Chondrocyte (in vitro differentiated cells): ENCODE results near the gene CCDC69. TPM values are rescaled to one million over a fixed set of nuclear protein-coding genes. Genes with fewer than 3 reads are reported as not detected.

ENCODE experiments used
- DNase-seq: peaks from one replicate; pipeline ENCODE4 v3.0.0; 2021; ENCODE audit warnings: mixed read lengths, low spot score
- H3K27ac Mint-ChIP-seq: one replicate; pipeline ENCODE4 v1.8.0; 2021; ENCODE audit warnings: mild to moderate bottlenecking, moderate library complexity, mixed read lengths; ENCODE audit not compliant: unreplicated experiment
- H3K27me3 Mint-ChIP-seq: 2 replicates; pipeline ENCODE4 v1.8.0; 2021; ENCODE audit warnings: low read depth, mixed read lengths
- H3K36me3 Mint-ChIP-seq: 2 replicates; pipeline ENCODE4 v1.8.0; 2021; ENCODE audit warnings: low read depth, mixed read lengths
- H3K4me1 Mint-ChIP-seq: 2 replicates; pipeline ENCODE4 v1.8.0; 2021; ENCODE audit warnings: low read depth, mild to moderate bottlenecking, mixed read lengths
- H3K4me3 Mint-ChIP-seq: one replicate; pipeline ENCODE4 v1.8.0; 2021; ENCODE audit warnings: mild to moderate bottlenecking, moderate library complexity, mixed read lengths; ENCODE audit not compliant: unreplicated experiment
- H3K9me3 Mint-ChIP-seq: 2 replicates; pipeline ENCODE4 v1.8.0; 2021; ENCODE audit warnings: low read depth, mixed read lengths
- total RNA-seq: library from RNA; stranded (reverse); gene quantifications from 3 replicates; pipeline ENCODE4 v1.2.1, GENCODE V29; 2021
- TF ChIP-seq, protein P1 (sequence below): fragments of 200-600 bp; sonication (generic); IDR thresholded peaks from 2 replicates; pipeline ENCODE4 v1.5.0; 2021; ENCODE audit warnings: antibody characterized with exemption, mild to moderate bottlenecking, moderate library complexity

The CCDC69 gene
- total RNA-seq, 1 donor from 2014 or later, result 1.3 TPM

DNA sequence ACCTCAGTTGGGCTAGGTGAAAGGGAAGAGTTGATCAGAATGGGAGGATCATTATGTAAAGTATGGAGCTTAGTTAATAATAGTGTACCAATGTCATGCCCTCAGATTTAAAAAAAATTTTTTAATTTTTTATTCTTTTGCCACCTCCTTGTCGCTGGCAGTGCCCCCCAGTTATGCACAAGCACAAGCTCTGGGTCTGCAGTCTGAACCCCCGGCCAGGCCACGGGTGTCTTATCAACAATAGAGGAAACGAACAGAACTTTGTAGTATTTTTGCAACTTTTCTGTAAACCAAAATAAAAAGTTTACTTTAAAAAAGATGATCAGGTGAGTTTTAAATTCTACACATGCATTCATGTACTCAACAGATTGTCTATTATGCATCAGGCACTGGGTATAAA, 27.7 kb upstream of the CCDC69 start:
- H3K36me3 Mint-ChIP-seq, result no peaks in the 10 kb centered on the region
- H3K9me3 Mint-ChIP-seq, result no peaks in the 10 kb centered on the region
- TF ChIP-seq, protein P1, sequence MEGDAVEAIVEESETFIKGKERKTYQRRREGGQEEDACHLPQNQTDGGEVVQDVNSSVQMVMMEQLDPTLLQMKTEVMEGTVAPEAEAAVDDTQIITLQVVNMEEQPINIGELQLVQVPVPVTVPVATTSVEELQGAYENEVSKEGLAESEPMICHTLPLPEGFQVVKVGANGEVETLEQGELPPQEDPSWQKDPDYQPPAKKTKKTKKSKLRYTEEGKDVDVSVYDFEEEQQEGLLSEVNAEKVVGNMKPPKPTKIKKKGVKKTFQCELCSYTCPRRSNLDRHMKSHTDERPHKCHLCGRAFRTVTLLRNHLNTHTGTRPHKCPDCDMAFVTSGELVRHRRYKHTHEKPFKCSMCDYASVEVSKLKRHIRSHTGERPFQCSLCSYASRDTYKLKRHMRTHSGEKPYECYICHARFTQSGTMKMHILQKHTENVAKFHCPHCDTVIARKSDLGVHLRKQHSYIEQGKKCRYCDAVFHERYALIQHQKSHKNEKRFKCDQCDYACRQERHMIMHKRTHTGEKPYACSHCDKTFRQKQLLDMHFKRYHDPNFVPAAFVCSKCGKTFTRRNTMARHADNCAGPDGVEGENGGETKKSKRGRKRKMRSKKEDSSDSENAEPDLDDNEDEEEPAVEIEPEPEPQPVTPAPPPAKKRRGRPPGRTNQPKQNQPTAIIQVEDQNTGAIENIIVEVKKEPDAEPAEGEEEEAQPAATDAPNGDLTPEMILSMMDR, result no peak
- DNase-seq, result no peak
- peaks cover 8% of the 10 kb centered on the region for H3K27me3 Mint-ChIP-seq
- no peak overlapping the region for H3K27ac Mint-ChIP-seq
- peaks cover 15% of the 10 kb centered on the region for H3K4me1 Mint-ChIP-seq
- no peak overlapping the region for H3K4me3 Mint-ChIP-seq

DNA sequence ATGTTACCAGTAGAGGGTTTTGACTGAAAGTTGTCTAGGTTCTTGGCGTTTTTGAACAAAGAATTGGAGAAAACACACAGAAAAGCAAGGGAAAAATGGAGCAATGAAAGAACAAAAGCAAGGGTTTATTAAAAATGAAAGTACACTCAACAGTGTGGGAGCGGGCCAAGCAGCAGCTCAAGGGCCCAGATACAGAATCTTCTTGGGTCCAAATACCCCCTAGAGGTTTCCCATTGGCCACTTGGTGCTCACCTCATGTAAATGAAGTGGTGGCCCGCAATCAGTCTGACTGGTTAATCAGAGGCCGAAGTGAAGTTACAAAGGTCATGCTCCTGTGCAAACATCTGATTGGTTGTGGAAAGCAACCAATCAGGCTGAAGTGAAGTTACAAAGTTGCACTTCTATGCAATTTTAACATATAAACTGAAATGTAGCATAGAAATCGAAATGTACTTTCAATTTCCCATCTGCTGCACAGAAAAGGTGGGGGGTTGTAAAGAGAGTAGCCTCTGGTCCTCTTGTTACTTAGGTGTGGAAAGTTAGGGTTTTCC, 27.2 kb upstream of the CCDC69 start:
- no peak overlapping the region for H3K27ac Mint-ChIP-seq
- no peak for DNase-seq
- no peaks in the 10 kb centered on the region for H3K9me3 Mint-ChIP-seq
- H3K4me1 Mint-ChIP-seq, result peaks cover 15% of the 10 kb centered on the region
- no peak overlapping the region for H3K4me3 Mint-ChIP-seq
- no peaks in the 10 kb centered on the region for H3K36me3 Mint-ChIP-seq
- TF ChIP-seq, protein P1, result no peak
- peaks cover 8% of the 10 kb centered on the region for H3K27me3 Mint-ChIP-seq

DNA sequence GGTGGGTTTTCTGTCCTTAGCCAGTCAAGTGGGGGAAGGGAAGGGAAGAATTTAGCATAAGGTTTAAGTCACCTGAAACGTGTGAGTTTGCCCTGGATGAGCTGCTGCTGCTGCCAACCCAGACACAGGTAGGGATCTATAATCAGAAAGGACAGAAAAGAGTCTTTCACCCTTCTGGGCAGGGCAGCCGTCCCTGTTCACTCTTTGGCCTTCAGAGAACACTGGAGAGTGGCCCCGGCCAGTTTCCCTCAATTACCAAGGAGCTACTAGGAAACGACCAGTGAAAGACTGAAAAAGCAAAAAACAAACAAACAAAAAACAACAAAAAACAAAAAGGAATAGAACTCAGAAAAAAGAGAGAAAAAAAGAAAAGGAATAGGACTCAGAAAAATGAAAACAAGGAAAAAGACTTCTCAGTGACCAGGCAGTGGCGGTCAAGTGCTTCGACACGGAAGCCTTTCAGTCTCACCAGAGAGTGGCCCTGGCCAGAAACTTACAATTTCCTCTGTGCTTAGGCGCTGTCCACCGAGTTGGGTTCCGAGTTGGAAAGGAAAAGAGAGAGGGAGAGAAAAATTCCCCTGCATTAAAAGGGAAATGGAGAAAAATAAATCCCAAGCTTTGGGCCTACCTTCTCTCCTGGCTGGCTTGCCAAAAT, 26.6 kb upstream of the CCDC69 start:
- Mint-ChIP-seq H3K4me3 (no peak overlapping the region), H3K4me1 (peaks cover 15% of the 10 kb centered on the region), H3K27me3 (peaks cover 8% of the 10 kb centered on the region), H3K36me3 (no peaks in the 10 kb centered on the region), H3K9me3 (no peaks in the 10 kb centered on the region), H3K27ac (no peak overlapping the region)
- no peak for DNase-seq
- TF ChIP-seq, protein P1, result no peak

DNA sequence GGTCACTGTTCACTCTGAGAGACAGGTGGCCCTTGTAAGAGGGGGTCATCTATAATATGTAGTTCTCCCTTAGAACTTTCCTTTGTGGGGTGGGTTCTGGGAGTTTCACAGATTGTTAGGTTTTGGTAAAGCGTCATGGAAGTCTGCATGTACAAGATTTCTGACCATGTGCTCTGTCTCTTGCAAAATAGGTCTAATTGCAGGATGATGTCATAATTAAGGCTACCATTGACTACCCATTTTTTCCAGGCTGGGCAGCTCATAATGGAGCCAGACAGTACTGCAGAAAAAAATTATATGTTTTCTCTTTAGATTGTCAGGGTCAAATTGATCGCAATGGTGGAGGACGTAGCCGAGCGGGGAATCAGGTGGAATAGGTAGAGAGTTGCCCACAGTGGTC, 25.4 kb upstream of the CCDC69 start:
- Mint-ChIP-seq H3K27ac (no peak overlapping the region), H3K4me3 (no peak overlapping the region), H3K27me3 (peaks cover 10% of the 10 kb centered on the region), H3K36me3 (no peaks in the 10 kb centered on the region), H3K4me1 (peaks cover 15% of the 10 kb centered on the region), H3K9me3 (no peaks in the 10 kb centered on the region)
- no peak for DNase-seq
- TF ChIP-seq, protein P1, result no peak

DNA sequence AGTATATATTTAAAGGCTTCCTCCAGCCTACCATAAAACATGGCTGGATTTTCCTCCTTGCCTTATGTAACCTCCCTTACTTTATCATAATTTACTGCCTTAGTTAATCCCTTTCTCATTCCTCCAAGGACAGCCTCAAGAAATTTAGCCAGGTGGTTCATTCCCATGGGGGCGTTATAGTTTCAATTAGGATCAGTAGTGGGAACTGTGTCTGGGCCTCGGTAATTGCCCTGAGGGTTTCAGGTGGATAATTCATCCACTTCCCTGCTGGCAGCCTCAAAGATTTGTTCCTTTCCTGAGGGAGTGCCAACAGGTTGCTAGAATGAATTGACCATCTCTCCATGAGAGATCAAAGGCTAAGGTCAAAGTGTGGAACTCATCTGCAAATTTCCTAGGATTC, 24.8 kb upstream of the CCDC69 start:
- H3K27ac Mint-ChIP-seq, result no peak overlapping the region
- no peak overlapping the region for H3K4me3 Mint-ChIP-seq
- H3K4me1 Mint-ChIP-seq, result peaks cover 9% of the 10 kb centered on the region
- H3K27me3 Mint-ChIP-seq, result peaks cover 11% of the 10 kb centered on the region
- TF ChIP-seq, protein P1, result no peak
- DNase-seq, result no peak
- no peaks in the 10 kb centered on the region for H3K36me3 Mint-ChIP-seq
- no peaks in the 10 kb centered on the region for H3K9me3 Mint-ChIP-seq
